HUES48 (cell line): ENCODE measurements around the gene PRAMEF12.
"Not testable (repeated sequence)": the region's sequence is repeated elsewhere in the genome, so short reads cannot be mapped to it uniquely, and the experiment has no call there.

ENCODE experiments used
- H3K27ac ChIP-seq: one replicate; pipeline ENCODE4 v1.7.0; 2013; ENCODE audit warnings: low read depth, low read length, inconsistent platforms
- H3K27me3 ChIP-seq: 2 replicates; pipeline ENCODE4 v1.6.1; 2013; ENCODE audit warnings: mild to moderate bottlenecking, low read length; ENCODE audit not compliant: control insufficient read depth, insufficient read depth
- H3K36me3 ChIP-seq: 2 replicates; pipeline ENCODE4 v1.6.1; 2013; ENCODE audit warnings: low read length; ENCODE audit not compliant: control insufficient read depth, insufficient read depth
- H3K4me1 ChIP-seq: 2 replicates; pipeline ENCODE4 v1.6.1; 2013; ENCODE audit warnings: mild to moderate bottlenecking, low read length; ENCODE audit not compliant: control insufficient read depth, insufficient read depth
- H3K4me3 ChIP-seq: 2 replicates; pipeline ENCODE4 v1.5.1; 2013; ENCODE audit warnings: mild to moderate bottlenecking, low read depth, low read length
- H3K9ac ChIP-seq: 2 replicates; pipeline ENCODE4 v1.6.1; 2013; ENCODE audit warnings: mild to moderate bottlenecking, low read depth, low read length, moderate library complexity
- H3K9me3 ChIP-seq: 2 replicates; pipeline ENCODE4 v1.6.1; 2013; ENCODE audit warnings: low read length; ENCODE audit not compliant: control insufficient read depth, insufficient read depth

The PRAMEF12 gene

GRCh38 chr1:12770620-12771019, 2.9 kb upstream of the PRAMEF12 start:
- Histone ChIP-seq H3K4me3 (no peak overlapping the region), H3K4me1 (no peaks in the 10 kb centered on the region), H3K36me3 (no peaks in the 10 kb centered on the region), H3K9me3 (no peaks in the 10 kb centered on the region), H3K27me3 (no peaks in the 10 kb centered on the region), H3K27ac (no peak overlapping the region), H3K9ac (no peak overlapping the region)

GRCh38 chr1:12771186-12771585, 2.4 kb upstream of the PRAMEF12 start:
- Histone ChIP-seq H3K9ac (no peak overlapping the region), H3K36me3 (no peaks in the 10 kb centered on the region), H3K9me3 (no peaks in the 10 kb centered on the region), H3K4me3 (no peak overlapping the region), H3K27me3 (no peaks in the 10 kb centered on the region), H3K27ac (no peak overlapping the region), H3K4me1 (no peaks in the 10 kb centered on the region)

- Histone ChIP-seq H3K27ac (no peak overlapping the region), H3K4me1 (no peaks in the 10 kb centered on the region), H3K36me3 (no peaks in the 10 kb centered on the region), H3K9ac (no peak overlapping the region), H3K27me3 (no peaks in the 10 kb centered on the region), H3K4me3 (no peak overlapping the region), H3K9me3 (no peaks in the 10 kb centered on the region)
Measured at GRCh38 chr1:12772520-12772919, 1.0 kb upstream of the PRAMEF12 start.

- H3K36me3 ChIP-seq, result no peaks in the 10 kb centered on the region
- no peaks in the 10 kb centered on the region for H3K27me3 ChIP-seq
- H3K27ac ChIP-seq, result no peak overlapping the region
- H3K9me3 ChIP-seq, result no peaks in the 10 kb centered on the region
- no peak overlapping the region for H3K4me3 ChIP-seq
- no peaks in the 10 kb centered on the region for H3K4me1 ChIP-seq
- H3K9ac ChIP-seq, result no peak overlapping the region
Measured at GRCh38 chr1:12774801-12775345, 1.3 kb downstream of the PRAMEF12 start.

- Histone ChIP-seq H3K27me3 (no peaks in the 10 kb centered on the region), H3K4me1 (no peaks in the 10 kb centered on the region), H3K27ac (no peak overlapping the region), H3K9ac (no peak overlapping the region), H3K9me3 (no peaks in the 10 kb centered on the region), H3K4me3 (no peak overlapping the region), H3K36me3 (no peaks in the 10 kb centered on the region)
Measured at GRCh38 chr1:12775443-12775842, 1.9 kb downstream of the PRAMEF12 start.

- Histone ChIP-seq H3K27ac (no peak overlapping the region), H3K9ac (no peak overlapping the region), H3K27me3 (no peaks in the 10 kb centered on the region), H3K36me3 (no peaks in the 10 kb centered on the region), H3K4me1 (peaks cover 3% of the 10 kb centered on the region; the same call in 1 of the 2 replicates), H3K9me3 (no peaks in the 10 kb centered on the region), H3K4me3 (no peak overlapping the region)
Measured at GRCh38 chr1:12776801-12777557, 3.4 kb downstream of the PRAMEF12 start.

GRCh38 chr1:12778061-12778460, 4.5 kb downstream of the PRAMEF12 start:
- no peaks in the 10 kb centered on the region for H3K27me3 ChIP-seq
- H3K27ac ChIP-seq, result no peak overlapping the region
- no peak overlapping the region for H3K4me3 ChIP-seq
- H3K36me3 ChIP-seq, result no peaks in the 10 kb centered on the region
- H3K9ac ChIP-seq, result no peak overlapping the region
- H3K9me3 ChIP-seq, result no peaks in the 10 kb centered on the region
- peaks cover 5% of the 10 kb centered on the region; the same call in 1 of the 2 replicates for H3K4me1 ChIP-seq

- H3K27ac ChIP-seq, result no peak overlapping the region
- H3K9me3 ChIP-seq, result no peaks in the 10 kb centered on the region; the same call in 1 of the 2 replicates
- no peaks in the 10 kb centered on the region for H3K27me3 ChIP-seq
- H3K4me3 ChIP-seq, result no peak overlapping the region
- H3K36me3 ChIP-seq, result no peaks in the 10 kb centered on the region
- H3K4me1 ChIP-seq, result peaks cover 10% of the 10 kb centered on the region; the same call in 1 of the 2 replicates
- no peak overlapping the region for H3K9ac ChIP-seq
Measured at GRCh38 chr1:12778907-12779306, 5.4 kb downstream of the PRAMEF12 start.

GRCh38 chr1:12781488-12781887, 8.0 kb downstream of the PRAMEF12 start:
- not testable (repeated sequence) for H3K36me3 ChIP-seq, H3K27ac ChIP-seq, H3K4me3 ChIP-seq, H3K4me1 ChIP-seq, H3K27me3 ChIP-seq, H3K9ac ChIP-seq
- H3K9me3 ChIP-seq, result peaks cover 14% of the 10 kb centered on the region

GRCh38 chr1:12783783-12784182, 10.2 kb downstream of the PRAMEF12 start:
- not testable (repeated sequence) for H3K27me3 ChIP-seq, H3K36me3 ChIP-seq, H3K9ac ChIP-seq, H3K4me1 ChIP-seq, H3K27ac ChIP-seq, H3K4me3 ChIP-seq
- peaks cover 20% of the 10 kb centered on the region for H3K9me3 ChIP-seq

- not testable (repeated sequence) for H3K36me3 ChIP-seq, H3K9ac ChIP-seq, H3K4me1 ChIP-seq, H3K27ac ChIP-seq, H3K27me3 ChIP-seq, H3K4me3 ChIP-seq
- H3K9me3 ChIP-seq, result peaks cover 20% of the 10 kb centered on the region
Measured at GRCh38 chr1:12784729-12785128, 11.2 kb downstream of the PRAMEF12 start.
